GM21576 (cell line): ENCODE data around the gene G3BP1.
"Not testable (repeated sequence)": the region's sequence is repeated elsewhere in the genome, so short reads cannot be mapped to it uniquely, and the experiment has no call there.

ENCODE experiments used
- ATAC-seq: cut with Tn5 transposase; IDR thresholded peaks from one replicate; pipeline ENCODE4 v1.9.1; 2021; ENCODE audit warnings: mild to moderate bottlenecking, moderate library complexity; ENCODE audit not compliant: unreplicated experiment

G3BP1 gene

DNA sequence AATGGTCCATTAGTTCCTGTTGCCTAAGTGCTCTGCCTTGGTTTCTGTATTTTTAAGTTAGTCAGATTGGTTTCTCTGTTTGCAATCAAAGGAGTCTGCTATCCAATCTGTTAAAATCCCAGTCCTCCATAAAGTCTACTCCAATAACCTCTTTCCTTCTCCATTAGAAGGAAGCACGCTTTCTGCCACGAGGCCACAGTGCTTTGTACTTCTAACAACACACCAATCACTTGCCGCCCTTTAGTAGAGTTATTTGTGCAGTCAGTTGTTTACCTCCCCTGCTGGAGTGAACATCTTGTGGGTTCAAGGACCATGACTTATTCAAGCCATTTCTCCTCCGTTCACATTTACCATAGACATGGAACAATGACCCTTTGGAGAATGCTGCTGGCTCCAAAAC, 83.9 kb downstream of the G3BP1 start:
- no peak for ATAC-seq

GRCh38 chr5:151856861-151857260, 85.1 kb downstream of the G3BP1 start:
- ATAC-seq, result no peak

DNA sequence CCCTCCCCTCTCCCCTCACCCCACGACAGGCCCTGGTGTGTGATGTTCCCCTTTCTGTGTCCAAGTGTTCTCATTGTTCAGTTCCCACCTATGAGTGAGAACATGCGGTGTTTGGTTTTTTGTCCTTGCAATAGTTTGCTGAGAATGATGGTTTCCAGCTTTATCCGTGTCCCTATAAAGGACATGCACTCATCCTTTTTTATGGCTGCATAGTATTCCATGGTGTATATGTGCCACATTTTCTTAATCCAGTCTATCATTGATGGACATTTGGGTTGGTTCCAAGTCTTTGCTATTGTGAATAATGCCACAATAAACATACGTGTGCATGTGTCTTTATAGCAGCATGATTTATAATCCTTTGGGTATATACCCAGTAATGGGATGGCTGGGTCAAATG, 89.1 kb downstream of the G3BP1 start:
- ATAC-seq, result not testable (repeated sequence)
